ENCODE data around the gene OR13G1.

DNA sequence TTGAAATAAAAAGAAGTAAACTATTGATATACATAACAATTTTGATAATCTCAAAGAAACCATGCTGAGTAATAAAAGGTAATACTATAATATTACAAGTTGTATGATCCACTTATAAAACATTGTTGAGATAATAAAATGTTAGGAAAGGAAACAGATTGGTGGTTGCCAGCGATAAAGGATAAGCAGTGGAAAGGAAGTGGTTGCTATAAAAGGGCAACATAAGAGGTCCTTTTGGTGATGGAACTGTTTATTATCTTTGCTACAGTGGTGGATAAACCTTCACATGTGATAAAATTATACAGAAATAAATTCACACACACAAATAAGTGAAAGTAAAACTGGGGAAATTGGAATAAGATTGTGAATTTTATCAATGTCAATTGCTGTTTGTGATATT lies 21.8 kb upstream of the OR13G1 start:
- TF ChIP-seq POLR2A (IDR thresholded peaks at IDR 0.05; ENCODE audit: low read depth, low read length), result no peak
- no peak for TF ChIP-seq TAF1 (IDR thresholded peaks at IDR 0.05; ENCODE audit: low read depth, low read length)

All from GM12891 (cell line).